LNCaP clone FGC (cell line): ENCODE measurements around the gene HACE1.

Experiments used
- DNase-seq: peaks from one replicate; pipeline ENCODE4 v3.0.0-alpha.2; 2011; ENCODE audit warnings: low read depth
- H3K4me3 ChIP-seq: 2 replicates; pipeline ENCODE4 v1.5.1; 2011; ENCODE audit warnings: mild to moderate bottlenecking, low read depth, low read length, control low read depth
- CTCF ChIP-seq: IDR thresholded peaks from 2 replicates; pipeline ENCODE4 v1.5.1; 2012; ENCODE audit warnings: mild to moderate bottlenecking; ENCODE audit not compliant: control insufficient read depth, insufficient read depth; ENCODE audit errors: extremely low read depth

HACE1 gene

GRCh38 chr6:104680539-104680938 is 179.2 kb downstream of the HACE1 start:
- no peak for TF ChIP-seq CTCF
- no peak for DNase-seq
- no peak overlapping the region for H3K4me3 ChIP-seq

- no peak for DNase-seq
- H3K4me3 ChIP-seq, result no peak overlapping the region
- TF ChIP-seq CTCF, result no peak
Measured at GRCh38 chr6:104679971-104680370, 179.7 kb downstream of the HACE1 start.
